Upper lobe of left lung (tissue), 6 donors: ENCODE data around the gene GBX1. TPM values are rescaled to one million over a fixed set of nuclear protein-coding genes. Genes with fewer than 3 reads are reported as not detected.

Experiments used
- ATAC-seq, 2 donors: fragments of 200-7000 bp; cut with Tn5 transposase; one replicate each; pipeline ENCODE4 v1.9.1; 2022; ENCODE audit warnings: mild to moderate bottlenecking in 2 of 2, moderate library complexity in 2 of 2; ENCODE audit not compliant: low FRiP score in 2 of 2
- DNase-seq, 2 donors: peaks; one replicate each; pipeline ENCODE4 v3.0.0-alpha.2; 2019 to 2020
- H3K27ac ChIP-seq, 4 donors: fragments of 200-600 bp; sonication (generic); one replicate each; pipeline ENCODE4 v1.5.1; 2016 to 2019
- H3K27me3 ChIP-seq, 4 donors: fragments of 200-600 bp; sonication (generic); one replicate each; pipeline ENCODE4 v1.5.1; 2017 to 2019
- H3K36me3 ChIP-seq, 4 donors: fragments of 200-600 bp; sonication (generic); one replicate each; pipeline ENCODE4 v1.5.1; 2016 to 2019
- H3K4me1 ChIP-seq, 4 donors: fragments of 200-600 bp; sonication (generic); one replicate each; pipeline ENCODE4 v1.5.1; 2018 to 2019
- H3K4me3 ChIP-seq, 4 donors: fragments of 200-600 bp; sonication (generic); one replicate each; pipeline ENCODE4 v1.5.1; 2017 to 2019; ENCODE audit warnings: mild to moderate bottlenecking in 2 of 4, moderate library complexity in 1 of 4
- H3K9me3 ChIP-seq, 4 donors: fragments of 200-600 bp; sonication (generic); one replicate each; pipeline ENCODE4 v1.5.1; 2018 to 2019
- CTCF ChIP-seq, 6 experiments: fragments of 450-650 bp in 4 of 6; fragments of 200-600 bp in 2 of 6; sonication (generic) in 2 of 6; IDR thresholded peaks; one replicate each; pipeline ENCODE4 v1.5.1; 2016 to 2019; ENCODE audit warnings: antibody characterized with exemption in 6 of 6
- EP300 ChIP-seq, 4 donors: sonication (generic); formaldehyde crosslinking; IDR thresholded peaks; one replicate each; pipeline ENCODE4 v1.5.1; 2017; ENCODE audit warnings: antibody characterized with exemption in 4 of 4, control low read depth in 2 of 4
- POLR2A ChIP-seq, 4 donors: fragments of 450-650 bp; IDR thresholded peaks; one replicate each; pipeline ENCODE4 v1.5.1; 2016 to 2017; ENCODE audit warnings: antibody characterized with exemption in 4 of 4, mild to moderate bottlenecking in 2 of 4
- POLR2AphosphoS5 ChIP-seq, 2 donors: sonication (generic); formaldehyde crosslinking; IDR thresholded peaks; one replicate each; pipeline ENCODE4 v1.5.1; 2017; ENCODE audit warnings: antibody characterized with exemption in 2 of 2
- WGBS, 2 donors: methylation state at CpG; one replicate each; pipeline ENCODE4 v1.1.5; 2017 to 2018; 5-methylcytosine and 5-hydroxymethylcytosine counted together
- total RNA-seq, 6 donors: library from RNA; depleted of rRNA in 4 of 6; stranded (reverse); fragments of >200 nt in 4 of 6; gene quantifications; one replicate each; pipeline versions ENCODE4 v1.1.0 to v1.2.1, GENCODE V29; 2016 to 2021
- donor health status: DM: no; HTN: no; CAD: no; lungs with moderate emphysema.
- donor health status: DM: no; HTN: yes; CAD: no; lungs with severe emphysema.

Gene GBX1
- total RNA-seq, 6 donors from 2014 or later = not detected

- Histone ChIP-seq H3K4me3 (no peak overlapping the region), H3K4me1 (no peaks in the 10 kb centered on the region), H3K27ac (no peak overlapping the region), H3K9me3 (no peaks in the 10 kb centered on the region), H3K36me3 (no peaks in the 10 kb centered on the region), H3K27me3 (no peaks in the 10 kb centered on the region)
- TF ChIP-seq POLR2AphosphoS5 (IDR thresholded peaks at IDR 0.05) (no peak), EP300 (IDR thresholded peaks at IDR 0.05) (no peak), POLR2A (IDR thresholded peaks at IDR 0.05) (no peak), CTCF (IDR thresholded peaks at IDR 0.05) (no peak)
- ATAC-seq = no peak
- DNase-seq = no peak
Observed at GRCh38 chr7:151197932-151198331, 30.4 kb upstream of the GBX1 start.

DNA sequence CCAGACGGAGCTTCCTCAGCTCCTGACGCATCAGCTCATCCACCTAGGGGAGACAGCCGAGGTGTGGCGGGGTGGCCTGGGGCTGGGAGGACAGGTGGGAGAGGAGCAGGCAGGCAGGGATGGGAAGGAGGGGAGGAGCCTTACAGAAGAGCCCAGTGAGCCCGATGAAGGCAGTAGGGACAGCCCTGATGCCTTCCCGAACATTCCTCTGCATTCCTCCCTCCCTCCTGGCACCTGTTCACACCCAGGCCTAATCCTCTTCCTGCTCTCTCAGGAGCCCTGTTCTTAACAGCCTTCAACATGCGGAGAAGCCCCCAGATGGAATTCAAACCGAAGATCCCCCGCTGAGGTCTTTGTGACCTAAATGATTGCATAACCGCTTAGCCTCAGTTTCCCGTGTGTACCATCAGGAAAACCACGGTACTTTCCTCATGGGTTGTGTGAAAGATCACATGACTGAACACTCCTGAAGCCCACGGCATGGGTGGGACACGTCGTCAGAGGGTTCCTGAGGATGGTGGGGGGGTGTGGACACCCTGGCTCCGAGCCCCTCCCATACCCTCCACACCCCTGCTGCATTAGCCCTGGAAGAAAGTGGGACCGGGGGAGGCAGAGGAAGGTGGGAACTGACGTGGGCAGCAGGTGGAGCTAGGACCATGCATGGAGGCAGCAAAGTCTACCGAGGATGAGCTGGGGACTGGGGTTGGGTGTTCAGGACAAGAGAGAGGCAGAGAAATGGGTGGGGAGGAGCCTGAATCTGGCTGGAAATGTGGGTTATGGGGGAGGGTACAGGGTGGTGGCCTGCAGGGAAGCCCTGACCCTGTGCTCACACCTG lies 28.3 kb upstream of the GBX1 start:
- H3K27me3 ChIP-seq = no peaks in the 10 kb centered on the region
- H3K9me3 ChIP-seq = no peaks in the 10 kb centered on the region
- no peak overlapping the region for H3K4me3 ChIP-seq
- H3K36me3 ChIP-seq = no peaks in the 10 kb centered on the region
- 53 to 55% methylated on average over 13 to 19 of the region's 19 CpGs for WGBS, 2 donors
- no peak overlapping the region for H3K27ac ChIP-seq
- ATAC-seq (no peak), DNase-seq (no peak)
- TF ChIP-seq POLR2AphosphoS5 (IDR thresholded peaks at IDR 0.05) = no peak
- TF ChIP-seq CTCF (IDR thresholded peaks at IDR 0.05) = no peak
- TF ChIP-seq EP300 (IDR thresholded peaks at IDR 0.05) = no peak
- TF ChIP-seq POLR2A (IDR thresholded peaks at IDR 0.05) = no peak
- no peaks in the 10 kb centered on the region for H3K4me1 ChIP-seq

- Histone ChIP-seq H3K27me3 (no peaks in the 10 kb centered on the region), H3K4me3 (no peak overlapping the region), H3K4me1 (no peaks in the 10 kb centered on the region), H3K36me3 (no peaks in the 10 kb centered on the region), H3K27ac (no peak overlapping the region), H3K9me3 (no peaks in the 10 kb centered on the region)
- WGBS, 2 donors = 73 to 100% methylated on average over 2 to 7 of the region's 7 CpGs
- TF ChIP-seq POLR2AphosphoS5 (IDR thresholded peaks at IDR 0.05) (no peak), EP300 (IDR thresholded peaks at IDR 0.05) (no peak), POLR2A (IDR thresholded peaks at IDR 0.05) (no peak), CTCF (IDR thresholded peaks at IDR 0.05) (no peak)
- no peak for ATAC-seq
- no peak for DNase-seq
Observed at GRCh38 chr7:151194188-151194587, 26.7 kb upstream of the GBX1 start.

GRCh38 chr7:151193203-151193978 lies 25.9 kb upstream of the GBX1 start:
- Histone ChIP-seq H3K27me3 (no peaks in the 10 kb centered on the region), H3K36me3 (no peaks in the 10 kb centered on the region), H3K9me3 (no peaks in the 10 kb centered on the region), H3K4me3 (no peak overlapping the region), H3K27ac (no peak overlapping the region), H3K4me1 (no peaks in the 10 kb centered on the region)
- ATAC-seq (no peak), DNase-seq (no peak)
- WGBS, 2 donors = 92% methylated on average over 10 to 14 of the region's 14 CpGs
- TF ChIP-seq CTCF (IDR thresholded peaks at IDR 0.05) (no peak), POLR2A (IDR thresholded peaks at IDR 0.05) (no peak), POLR2AphosphoS5 (IDR thresholded peaks at IDR 0.05) (no peak), EP300 (IDR thresholded peaks at IDR 0.05) (no peak)
